HEK293 (cell line): ENCODE results near the gene IVNS1ABP.

ENCODE experiments used
- CTCF ChIA-PET: fragments of 350-600 bp; formaldehyde crosslinking; extraction: SDS; loops from one replicate; lab custom pipeline; 2021; ENCODE audit warnings: antibody characterized with exemption; lab: Yijun Ruan, JAX
- POLR2A ChIA-PET: fragments of 300-600 bp; formaldehyde crosslinking; extraction: SDS; loops from one replicate; lab custom pipeline; 2020; ENCODE audit warnings: antibody characterized with exemption, inconsistent platforms; lab: Yijun Ruan, JAX
- H3K27ac ChIP-seq: fragments of 200-500 bp; sonication (Bioruptor generic); 2 replicates; pipeline ENCODE4 v1.5.1; 2014; ENCODE audit warnings: low read depth, low read length, control low read depth, inconsistent platforms; ENCODE audit errors: extremely low read depth
- H3K36me3 ChIP-seq, 2 experiments: fragments of 200-500 bp in 1 of 2; sonication (Bioruptor generic) in 1 of 2; 1 replicate in 1 of 2; 2 replicates in 1 of 2; pipeline ENCODE4 v1.5.1; 2014 to 2017; ENCODE audit warnings: inconsistent platforms in 2 of 2, low read length in 2 of 2; ENCODE audit not compliant: control insufficient read depth in 2 of 2, insufficient read depth in 1 of 2
- H3K4me1 ChIP-seq: fragments of 200-500 bp; sonication (Bioruptor generic); 2 replicates; pipeline ENCODE4 v1.5.1; 2014; ENCODE audit warnings: mild to moderate bottlenecking, low read length, inconsistent platforms; ENCODE audit not compliant: control insufficient read depth, insufficient read depth
- H3K4me3 ChIP-seq: 2 replicates; pipeline ENCODE4 v1.5.1; 2011; ENCODE audit warnings: low read depth, mild to moderate bottlenecking, control low read depth, low read length, moderate library complexity
- H3K9me3 ChIP-seq: fragments of 200-500 bp; sonication (Bioruptor generic); 2 replicates; pipeline ENCODE4 v1.5.1; 2014; ENCODE audit warnings: low read depth, low read length, inconsistent platforms; ENCODE audit not compliant: control insufficient read depth, insufficient read depth
- KLF9 ChIP-seq: fragments of 450-650 bp; formaldehyde crosslinking; IDR thresholded peaks from 2 replicates; pipeline ENCODE4 v1.5.1; 2016; ENCODE audit warnings: missing biosample characterization, missing genetic modification characterization, low read depth
- TSHZ1 ChIP-seq: fragments of 450-650 bp; formaldehyde crosslinking; IDR thresholded peaks from 2 replicates; pipeline ENCODE4 v1.5.1; 2016; ENCODE audit warnings: missing biosample characterization, missing genetic modification characterization, borderline replicate concordance
- ZBTB17 ChIP-seq: fragments of 450-650 bp; formaldehyde crosslinking; IDR thresholded peaks from 2 replicates; pipeline ENCODE4 v1.5.1; 2016; ENCODE audit warnings: missing biosample characterization, missing genetic modification characterization
- ZNF223 ChIP-seq: fragments of 450-650 bp; formaldehyde crosslinking; IDR thresholded peaks from 2 replicates; pipeline ENCODE4 v1.5.1; 2016; ENCODE audit warnings: missing biosample characterization, missing genetic modification characterization
- ZNF24 ChIP-seq: fragments of 450-650 bp; formaldehyde crosslinking; IDR thresholded peaks from 2 replicates; pipeline ENCODE4 v1.5.1; 2016; ENCODE audit warnings: missing biosample characterization, missing genetic modification characterization
- ZNF26 ChIP-seq: fragments of 450-650 bp; formaldehyde crosslinking; IDR thresholded peaks from 2 replicates; pipeline ENCODE4 v1.5.1; 2016; ENCODE audit warnings: missing biosample characterization, missing genetic modification characterization
- ZNF280D ChIP-seq: fragments of 450-650 bp; formaldehyde crosslinking; IDR thresholded peaks from 2 replicates; pipeline ENCODE4 v1.5.1; 2016; ENCODE audit warnings: missing biosample characterization, missing genetic modification characterization
- ZNF354C ChIP-seq: fragments of 450-650 bp; formaldehyde crosslinking; IDR thresholded peaks from 2 replicates; pipeline ENCODE4 v1.5.1; 2016; ENCODE audit warnings: missing biosample characterization, missing genetic modification characterization, low read depth, borderline replicate concordance
- ZNF366 ChIP-seq: fragments of 450-650 bp; formaldehyde crosslinking; conservative IDR thresholded peaks from 2 replicates; pipeline ENCODE4 v1.5.1; 2016; ENCODE audit warnings: missing biosample characterization, missing genetic modification characterization
- ZNF416 ChIP-seq: fragments of 450-650 bp; formaldehyde crosslinking; IDR thresholded peaks from 2 replicates; pipeline ENCODE4 v1.5.1; 2016; ENCODE audit warnings: missing biosample characterization, missing genetic modification characterization
- ZNF548 ChIP-seq: fragments of 450-650 bp; formaldehyde crosslinking; IDR thresholded peaks from 2 replicates; pipeline ENCODE4 v1.5.1; 2016; ENCODE audit warnings: missing biosample characterization, missing genetic modification characterization
- ZNF585B ChIP-seq: fragments of 450-650 bp; formaldehyde crosslinking; IDR thresholded peaks from 2 replicates; pipeline ENCODE4 v1.5.1; 2016; ENCODE audit warnings: missing biosample characterization, missing genetic modification characterization
- ZNF624 ChIP-seq: fragments of 450-650 bp; formaldehyde crosslinking; IDR thresholded peaks from 2 replicates; pipeline ENCODE4 v1.5.1; 2017; ENCODE audit warnings: missing biosample characterization, missing genetic modification characterization
- ZNF639 ChIP-seq: fragments of 450-650 bp; formaldehyde crosslinking; IDR thresholded peaks from 2 replicates; pipeline ENCODE4 v1.5.1; 2016; ENCODE audit warnings: missing biosample characterization, missing genetic modification characterization
- ZNF658 ChIP-seq: fragments of 450-650 bp; formaldehyde crosslinking; IDR thresholded peaks from 2 replicates; pipeline ENCODE4; 2016; ENCODE audit warnings: missing biosample characterization, missing genetic modification characterization
- ZNF677 ChIP-seq: fragments of 450-650 bp; IDR thresholded peaks from 2 replicates; pipeline ENCODE4 v1.5.0; 2018; ENCODE audit warnings: missing biosample characterization, mild to moderate bottlenecking, missing genetic modification characterization, moderate library complexity
- ZNF792 ChIP-seq: fragments of 450-650 bp; formaldehyde crosslinking; IDR thresholded peaks from 2 replicates; pipeline ENCODE4 v1.5.1; 2016; ENCODE audit warnings: missing biosample characterization, missing genetic modification characterization
- ZSCAN18 ChIP-seq: fragments of 450-650 bp; formaldehyde crosslinking; IDR thresholded peaks from 2 replicates; pipeline ENCODE4 v1.5.1; 2016; ENCODE audit warnings: missing biosample characterization, missing genetic modification characterization

IVNS1ABP gene

GRCh38 chr1:185280589-185280988 is 36.5 kb downstream of the IVNS1ABP start:
- no peak overlapping the region for H3K4me3 ChIP-seq
- ChIA-PET CTCF (interaction anchor here (0.5 kb wide), 1 partner anchor 529 kb away, joined by 4 read pairs; no protein-coding TSS in a partner anchor), POLR2A (no interaction called here)
- no peaks in the 10 kb centered on the region for H3K9me3 ChIP-seq
- peaks cover 0 to 6% of the 10 kb centered on the region in 2 experiments; a peak in 1 of 3 replicates for H3K36me3 ChIP-seq
- no peaks in the 10 kb centered on the region for H3K4me1 ChIP-seq
- H3K27ac ChIP-seq: no peak overlapping the region
- TF ChIP-seq ZBTB17 (tag by site-specific recombination) (no peak), ZSCAN18 (tag by site-specific recombination) (no peak), ZNF658 (tag by site-specific recombination) (no peak), ZNF280D (tag by site-specific recombination) (no peak), ZNF223 (tag by site-specific recombination) (no peak), ZNF585B (no peak), KLF9 (tag by site-specific recombination) (no peak), TSHZ1 (tag by site-specific recombination) (no peak), ZNF624 (tag by site-specific recombination) (no peak), ZNF639 (no peak)

- Histone ChIP-seq H3K27ac (no peak overlapping the region), H3K4me3 (no peak overlapping the region)
- TF ChIP-seq ZNF792 (tag by site-specific recombination) (no peak), ZNF639 (no peak), ZNF24 (tag by site-specific recombination) (no peak), ZNF548 (tag by site-specific recombination) (no peak), ZNF26 (tag by site-specific recombination) (no peak), ZNF677 (tag by site-specific recombination) (no peak), ZNF416 (no peak), ZNF366 (no peak), ZNF354C (no peak)
- TF ChIP-seq, all 188 proteins: peak for 0
- Histone ChIP-seq H3K9me3 (no peaks in the 10 kb centered on the region), H3K36me3 (peaks cover 0 to 6% of the 10 kb centered on the region in 2 experiments; a peak in 1 of 3 replicates), H3K4me1 (no peaks in the 10 kb centered on the region)
- POLR2A ChIA-PET: no interaction called here
- CTCF ChIA-PET: no interaction called here
Observed at GRCh38 chr1:185279571-185279970, 37.5 kb downstream of the IVNS1ABP start.
